Upper lobe of left lung (tissue), 6 donors: ENCODE results near the gene HOXA10. TPM values are rescaled to one million over a fixed set of nuclear protein-coding genes. Genes with fewer than 3 reads are reported as not detected.

Experiments
- ATAC-seq, 2 donors: fragments of 200-7000 bp; cut with Tn5 transposase; one replicate each; pipeline ENCODE4 v1.9.1; 2022; ENCODE audit warnings: mild to moderate bottlenecking in 2 of 2, moderate library complexity in 2 of 2; ENCODE audit not compliant: low FRiP score in 2 of 2
- DNase-seq, 2 donors: peaks; one replicate each; pipeline ENCODE4 v3.0.0-alpha.2; 2019 to 2020
- H3K27ac ChIP-seq, 4 donors: fragments of 200-600 bp; sonication (generic); one replicate each; pipeline ENCODE4 v1.5.1; 2016 to 2019
- H3K27me3 ChIP-seq, 4 donors: fragments of 200-600 bp; sonication (generic); one replicate each; pipeline ENCODE4 v1.5.1; 2017 to 2019
- H3K36me3 ChIP-seq, 4 donors: fragments of 200-600 bp; sonication (generic); one replicate each; pipeline ENCODE4 v1.5.1; 2016 to 2019
- H3K4me1 ChIP-seq, 4 donors: fragments of 200-600 bp; sonication (generic); one replicate each; pipeline ENCODE4 v1.5.1; 2018 to 2019
- H3K4me3 ChIP-seq, 4 donors: fragments of 200-600 bp; sonication (generic); one replicate each; pipeline ENCODE4 v1.5.1; 2017 to 2019; ENCODE audit warnings: mild to moderate bottlenecking in 2 of 4, moderate library complexity in 1 of 4
- H3K9me3 ChIP-seq, 4 donors: fragments of 200-600 bp; sonication (generic); one replicate each; pipeline ENCODE4 v1.5.1; 2018 to 2019
- CTCF ChIP-seq, 6 experiments: fragments of 450-650 bp in 4 of 6; fragments of 200-600 bp in 2 of 6; sonication (generic) in 2 of 6; IDR thresholded peaks; one replicate each; pipeline ENCODE4 v1.5.1; 2016 to 2019; ENCODE audit warnings: antibody characterized with exemption in 6 of 6
- EP300 ChIP-seq, 4 donors: sonication (generic); formaldehyde crosslinking; IDR thresholded peaks; one replicate each; pipeline ENCODE4 v1.5.1; 2017; ENCODE audit warnings: antibody characterized with exemption in 4 of 4, control low read depth in 2 of 4
- POLR2A ChIP-seq, 4 donors: fragments of 450-650 bp; IDR thresholded peaks; one replicate each; pipeline ENCODE4 v1.5.1; 2016 to 2017; ENCODE audit warnings: antibody characterized with exemption in 4 of 4, mild to moderate bottlenecking in 2 of 4
- POLR2AphosphoS5 ChIP-seq, 2 donors: sonication (generic); formaldehyde crosslinking; IDR thresholded peaks; one replicate each; pipeline ENCODE4 v1.5.1; 2017; ENCODE audit warnings: antibody characterized with exemption in 2 of 2
- WGBS, 2 donors: methylation state at CpG; one replicate each; pipeline ENCODE4 v1.1.5; 2017 to 2018; 5-methylcytosine and 5-hydroxymethylcytosine counted together
- total RNA-seq, 6 donors: library from RNA; depleted of rRNA in 4 of 6; stranded (reverse); fragments of >200 nt in 4 of 6; gene quantifications; one replicate each; pipeline versions ENCODE4 v1.1.0 to v1.2.1, GENCODE V29; 2016 to 2021
- donor health status: DM: no; HTN: no; CAD: no; lungs with moderate emphysema.
- donor health status: DM: no; HTN: yes; CAD: no; lungs with severe emphysema.

Gene HOXA10
- total RNA-seq: under 1 TPM in 2 of 6 donors, not detected in 4; 0.15 to 0.24 TPM

GRCh38 chr7:27173956-27174873 lies at the start of gene HOXA10:
Gene HOXA10 (minus strand): TSS chr7:27174320. CDS start chr7:27174306, 14 bp downstream.
- ATAC-seq (no peak), DNase-seq (peak; percentile 17 to 84)
- Histone ChIP-seq H3K27ac (no peak within 1 kb of the TSS), H3K27me3 (peaks cover 2 to 95% (median 69%) of the 10 kb centered on the region in 4 donors), H3K9me3 (peaks cover 0 to 6% (median 0%) of the 10 kb centered on the region in 4 donors), H3K4me3 (peak within 1 kb of the TSS; percentile 3 to 53 (median 40)), H3K36me3 (no peaks in the 10 kb centered on the region), H3K4me1 (peaks cover 24 to 43% (median 33%) of the 10 kb centered on the region in 4 donors)
- 10 to 34% methylated on average over 4 to 56 of the region's 82 CpGs for WGBS, 2 donors
- TF ChIP-seq POLR2A (IDR thresholded peaks at IDR 0.05): no peak

DNA sequence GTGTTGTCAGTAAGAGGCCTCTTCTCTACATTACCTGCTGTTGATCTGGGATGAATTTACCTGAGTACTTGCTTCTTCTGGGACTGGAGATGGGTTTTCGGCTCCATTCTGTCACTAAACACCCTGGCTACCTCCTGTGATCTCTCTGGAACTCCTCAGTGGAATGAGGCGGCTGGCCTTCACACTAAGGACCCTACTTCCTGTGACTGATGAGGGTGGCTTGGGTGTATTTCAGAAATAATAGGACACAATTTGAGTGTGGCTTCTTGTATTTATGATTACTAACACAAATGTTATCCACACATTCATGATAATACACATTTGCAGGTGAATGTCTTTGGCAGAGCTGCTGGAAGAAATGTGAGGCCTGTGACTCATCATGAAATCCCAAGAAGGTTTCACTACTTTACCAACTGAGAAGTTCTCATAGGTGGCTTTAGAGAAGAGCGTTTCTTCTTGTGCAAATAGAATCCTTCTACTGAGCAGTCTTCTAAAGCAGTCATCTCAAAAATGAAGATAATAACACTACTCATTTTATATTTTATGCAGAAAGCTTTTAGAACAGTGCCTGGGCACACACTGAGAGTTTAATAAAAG lies 47.2 kb upstream of the HOXA10 start:
- no peak for ATAC-seq
- Histone ChIP-seq H3K36me3 (no peaks in the 10 kb centered on the region), H3K4me3 (no peak overlapping the region), H3K9me3 (no peaks in the 10 kb centered on the region), H3K27me3 (peaks cover 2 to 64% (median 24%) of the 10 kb centered on the region in 4 donors), H3K27ac (no peak overlapping the region), H3K4me1 (peaks cover 3 to 11% (median 6%) of the 10 kb centered on the region in 4 donors)
- TF ChIP-seq EP300 (IDR thresholded peaks at IDR 0.05) (no peak), POLR2A (IDR thresholded peaks at IDR 0.05) (no peak)
- DNase-seq: no peak
- 83 to 95% methylated on average over 3 of the region's 3 CpGs for WGBS, 2 donors

- Histone ChIP-seq H3K4me1 (peaks cover 3 to 9% (median 5%) of the 10 kb centered on the region in 4 donors), H3K36me3 (no peaks in the 10 kb centered on the region), H3K27me3 (peaks cover 2 to 58% (median 20%) of the 10 kb centered on the region in 4 donors), H3K4me3 (no peak overlapping the region), H3K27ac (no peak overlapping the region), H3K9me3 (no peaks in the 10 kb centered on the region)
- no peak for ATAC-seq
- WGBS, 2 donors: 12 to 47% methylated on average over 2 to 40 of the region's 45 CpGs
- TF ChIP-seq POLR2A (IDR thresholded peaks at IDR 0.05): no peak
- no peak for TF ChIP-seq CTCF (IDR thresholded peaks at IDR 0.05)
- no peak for TF ChIP-seq POLR2AphosphoS5 (IDR thresholded peaks at IDR 0.05)
- no peak for TF ChIP-seq EP300 (IDR thresholded peaks at IDR 0.05)
- DNase-seq: peak in 1 of 2 donors; percentile 81
Observed at GRCh38 chr7:27220440-27220955, 46.4 kb upstream of the HOXA10 start.

- Histone ChIP-seq H3K36me3 (no peaks in the 10 kb centered on the region), H3K4me3 (no peak overlapping the region), H3K4me1 (peaks cover 0 to 5% (median 4%) of the 10 kb centered on the region in 4 donors), H3K9me3 (no peaks in the 10 kb centered on the region), H3K27me3 (peaks cover 0 to 52% (median 15%) of the 10 kb centered on the region in 4 donors), H3K27ac (no peak overlapping the region)
- ATAC-seq (no peak), DNase-seq (no peak)
- TF ChIP-seq POLR2A (IDR thresholded peaks at IDR 0.05): no peak
- no peak for TF ChIP-seq POLR2AphosphoS5 (IDR thresholded peaks at IDR 0.05)
- no peak for TF ChIP-seq CTCF (IDR thresholded peaks at IDR 0.05)
- TF ChIP-seq EP300 (IDR thresholded peaks at IDR 0.05): no peak
- 38 to 69% methylated on average over 3 to 4 of the region's 4 CpGs for WGBS, 2 donors
Observed at GRCh38 chr7:27219821-27220220, 45.7 kb upstream of the HOXA10 start.

- no peak for ATAC-seq
- Histone ChIP-seq H3K36me3 (no peaks in the 10 kb centered on the region), H3K4me1 (peaks cover 6 to 11% (median 10%) of the 10 kb centered on the region in 4 donors), H3K4me3 (no peak overlapping the region), H3K27ac (no peak overlapping the region), H3K27me3 (peaks cover 2 to 56% (median 19%) of the 10 kb centered on the region in 4 donors), H3K9me3 (no peaks in the 10 kb centered on the region)
- no peak for DNase-seq
- TF ChIP-seq EP300 (IDR thresholded peaks at IDR 0.05) (no peak), CTCF (IDR thresholded peaks at IDR 0.05) (no peak), POLR2A (IDR thresholded peaks at IDR 0.05) (no peak), POLR2AphosphoS5 (IDR thresholded peaks at IDR 0.05) (no peak)
Observed at GRCh38 chr7:27217951-27218350, 43.8 kb upstream of the HOXA10 start.
